Uterus (tissue), 4 donors: ENCODE data around the gene THSD7B. TPM values are rescaled to one million over a fixed set of nuclear protein-coding genes. Genes with fewer than 3 reads are reported as not detected.

ENCODE experiments used
- DNase-seq, 2 donors: peaks; one replicate each; pipeline ENCODE4 v3.0.0-alpha.2; 2019 to 2020
- H3K27ac ChIP-seq, 2 donors: fragments of 200-600 bp; sonication (generic); 1 replicate in 1 of 2; 2 replicates in 1 of 2; pipeline ENCODE4 v1.5.1; 2016 to 2018
- H3K27me3 ChIP-seq, 2 donors: fragments of 200-600 bp; sonication (generic); one replicate each; pipeline ENCODE4 v1.5.1; 2018 to 2019; ENCODE audit warnings: control low read depth in 1 of 2
- H3K36me3 ChIP-seq, 2 donors: fragments of 200-600 bp; sonication (generic); one replicate each; pipeline ENCODE4 v1.5.1; 2019; ENCODE audit warnings: control low read depth in 1 of 2
- H3K4me1 ChIP-seq, 2 donors: fragments of 200-600 bp; sonication (generic); one replicate each; pipeline ENCODE4 v1.5.1; 2018 to 2019; ENCODE audit warnings: control low read depth in 1 of 2
- H3K4me3 ChIP-seq, 2 donors: fragments of 200-600 bp; sonication (generic); 1 replicate in 1 of 2; 2 replicates in 1 of 2; pipeline ENCODE4 v1.5.1; 2018 to 2019; ENCODE audit warnings: mild to moderate bottlenecking in 1 of 2
- H3K9me3 ChIP-seq, 2 donors: fragments of 200-600 bp; sonication (generic); one replicate each; pipeline ENCODE4 v1.5.1; 2019; ENCODE audit warnings: control low read depth in 1 of 2
- CTCF ChIP-seq, 4 experiments: fragments of 200-600 bp in 2 of 4; fragments of 450-650 bp in 2 of 4; sonication (generic) in 2 of 4; IDR thresholded peaks; one replicate each; pipeline ENCODE4 v1.5.1; 2016 to 2019; ENCODE audit warnings: antibody characterized with exemption in 4 of 4, mild to moderate bottlenecking in 2 of 4, moderate library complexity in 1 of 4
- POLR2A ChIP-seq, 2 donors: fragments of 450-650 bp; IDR thresholded peaks; one replicate each; pipeline ENCODE4 v1.6.1; 2016; ENCODE audit warnings: antibody characterized with exemption in 2 of 2, mild to moderate bottlenecking in 1 of 2, moderate library complexity in 1 of 2
- intact Hi-C: fragments of 100-400 bp; cut with DNase I; formaldehyde crosslinking; loops from one replicate; pipeline ENCODE4 v1.15.1; 2023; ENCODE audit warnings: low total_unique reads
- total RNA-seq, 4 donors: library from RNA; depleted of rRNA in 3 of 4; stranded (reverse); fragments of >200 nt in 3 of 4; gene quantifications; one replicate each; pipeline versions ENCODE4 v1.1.0 to v1.2.4, GENCODE V29; 2014 to 2023
- donor health status: DM: yes; HTN: yes; CAD: no.

Gene THSD7B
- total RNA-seq, 4 donors from 2014 or later = 0.26 to 9.6 (median 0.67) TPM; not detected in 1

- Histone ChIP-seq H3K27ac (no peak overlapping the region), H3K4me1 (no peaks in the 10 kb centered on the region), H3K4me3 (no peak overlapping the region), H3K9me3 (no peaks in the 10 kb centered on the region), H3K27me3 (no peaks in the 10 kb centered on the region), H3K36me3 (no peaks in the 10 kb centered on the region)
- DNase-seq = no peak
- intact Hi-C loops = no loop called here
- TF ChIP-seq CTCF (IDR thresholded peaks at IDR 0.05) (no peak), POLR2A (IDR thresholded peaks at IDR 0.05) (no peak)
Observed at GRCh38 chr2:137369106-137369505, 603.8 kb downstream of the THSD7B start.

- TF ChIP-seq POLR2A (IDR thresholded peaks at IDR 0.05) (no peak), CTCF (IDR thresholded peaks at IDR 0.05) (no peak)
- Histone ChIP-seq H3K27me3 (no peaks in the 10 kb centered on the region), H3K9me3 (no peaks in the 10 kb centered on the region), H3K36me3 (no peaks in the 10 kb centered on the region), H3K4me1 (no peaks in the 10 kb centered on the region), H3K27ac (no peak overlapping the region), H3K4me3 (no peak overlapping the region)
- DNase-seq = no peak
- intact Hi-C loops = no loop called here
Observed at GRCh38 chr2:137379186-137379585, 613.8 kb downstream of the THSD7B start.

- no peak for TF ChIP-seq POLR2A (IDR thresholded peaks at IDR 0.05)
- no peak for TF ChIP-seq CTCF (IDR thresholded peaks at IDR 0.05)
- no peak overlapping the region for H3K4me3 ChIP-seq
- intact Hi-C loops = no loop called here
- H3K4me1 ChIP-seq = no peaks in the 10 kb centered on the region
- no peaks in the 10 kb centered on the region for H3K9me3 ChIP-seq
- no peaks in the 10 kb centered on the region for H3K36me3 ChIP-seq
- no peak overlapping the region for H3K27ac ChIP-seq
- no peaks in the 10 kb centered on the region for H3K27me3 ChIP-seq
- no peak for DNase-seq
Observed at GRCh38 chr2:137380610-137381009, 615.3 kb downstream of the THSD7B start.

GRCh38 chr2:137381731-137382130 lies 616.4 kb downstream of the THSD7B start:
- H3K36me3 ChIP-seq = no peaks in the 10 kb centered on the region
- intact Hi-C loops = no loop called here

GRCh38 chr2:137383391-137383790 lies 618.0 kb downstream of the THSD7B start:
- Histone ChIP-seq H3K27ac (no peak overlapping the region), H3K4me1 (no peaks in the 10 kb centered on the region), H3K4me3 (no peak overlapping the region), H3K27me3 (no peaks in the 10 kb centered on the region), H3K9me3 (no peaks in the 10 kb centered on the region), H3K36me3 (no peaks in the 10 kb centered on the region)
- TF ChIP-seq POLR2A (IDR thresholded peaks at IDR 0.05) (no peak), CTCF (IDR thresholded peaks at IDR 0.05) (no peak)
- intact Hi-C loops = no loop called here
- DNase-seq = no peak

More at GRCh38 chr2:137381731-137382130, 616.4 kb downstream of the THSD7B start:
- TF ChIP-seq CTCF (IDR thresholded peaks at IDR 0.05) = no peak
- TF ChIP-seq POLR2A (IDR thresholded peaks at IDR 0.05) = no peak
- H3K27me3 ChIP-seq = no peaks in the 10 kb centered on the region
- H3K4me1 ChIP-seq = no peaks in the 10 kb centered on the region
- H3K9me3 ChIP-seq = no peaks in the 10 kb centered on the region
- H3K27ac ChIP-seq = no peak overlapping the region
- DNase-seq = no peak
- H3K4me3 ChIP-seq = no peak overlapping the region
